Fibroblast of skin of right quadriceps (primary cell): Measurements from ENCODE around the gene KANK2.
A peak's percentile ranks its signal among the peaks of the same experiment; 100 is the strongest.
"Not testable (repeated sequence)": the region's sequence is repeated elsewhere in the genome, so short reads cannot be mapped to it uniquely, and the experiment has no call there.

Source experiments
- DNase-seq: peaks from one replicate; pipeline ENCODE4 v3.0.0-alpha.2; 2013

KANK2 gene

DNA sequence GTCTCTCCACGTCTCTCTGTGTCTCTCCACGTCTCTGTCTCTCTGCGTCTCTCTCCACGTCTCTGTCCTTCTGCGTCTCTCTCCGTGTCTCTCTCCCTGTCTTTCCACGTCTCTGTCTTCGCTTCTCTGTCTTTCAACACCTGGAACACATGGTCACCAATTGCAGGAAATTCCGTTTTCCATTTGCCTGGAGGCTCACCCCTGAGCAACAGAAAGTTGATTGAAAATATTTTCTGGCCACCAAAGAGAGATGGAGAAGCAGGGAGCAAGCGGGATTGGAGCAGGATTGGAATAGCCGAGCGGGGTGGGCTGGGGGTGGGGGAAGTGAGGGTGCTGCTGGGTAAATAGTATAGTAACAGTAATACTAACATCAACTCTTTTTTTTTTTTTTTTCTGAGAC is 1.7 kb downstream of the KANK2 start:
- no peak for DNase-seq

GRCh38 chr19:11194656-11195558 is 2.4 kb downstream of the KANK2 start:
- DNase-seq, result no peak

DNA sequence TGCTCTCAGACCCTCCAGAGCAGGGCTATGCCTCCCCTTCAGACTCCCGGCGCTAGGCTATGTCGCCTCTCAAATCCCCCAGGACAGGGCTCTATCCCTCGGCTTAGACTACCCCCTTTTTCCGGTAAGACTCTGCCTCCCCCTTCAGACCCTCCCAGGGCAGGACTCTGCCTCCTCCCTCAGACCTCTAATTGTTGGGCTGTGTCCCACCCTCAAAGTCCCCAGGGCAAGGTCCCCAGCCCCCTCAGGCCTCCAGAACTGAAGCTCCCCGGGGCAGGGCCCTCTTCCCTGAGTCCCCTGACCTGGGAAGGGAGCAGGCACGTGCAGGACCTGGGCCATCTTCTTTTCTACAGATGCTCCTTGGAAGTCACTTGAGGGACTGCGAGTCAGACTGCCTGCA is 3.2 kb downstream of the KANK2 start:
- DNase-seq, result no peak

GRCh38 chr19:11192957-11193939 is 4.1 kb downstream of the KANK2 start:
- no peak for DNase-seq

GRCh38 chr19:11191934-11192333 is 5.4 kb downstream of the KANK2 start:
- DNase-seq, result no peak

GRCh38 chr19:11191273-11191755 is 6.0 kb downstream of the KANK2 start:
- DNase-seq, result peak; percentile 46

DNA sequence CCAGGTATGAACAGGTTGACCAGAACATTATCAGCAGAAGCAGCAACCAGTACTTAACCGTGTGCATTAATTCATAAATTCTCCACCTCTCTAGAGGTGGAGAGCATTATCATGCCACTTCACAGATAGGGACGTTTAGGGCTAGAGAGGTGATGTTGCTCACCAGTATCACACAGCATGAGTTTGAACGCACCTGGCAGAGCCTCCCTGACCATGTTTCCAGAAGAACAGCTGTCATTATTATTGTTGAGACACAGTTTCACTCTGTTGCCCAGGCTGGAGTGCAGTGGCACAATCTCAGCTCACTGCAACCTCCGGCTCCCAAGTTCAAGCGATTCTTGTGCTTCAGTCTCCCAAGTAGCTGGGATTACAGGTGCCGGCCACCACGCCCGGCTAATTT is 6.8 kb downstream of the KANK2 start:
- no peak for DNase-seq

GRCh38 chr19:11187441-11187840 is 9.9 kb downstream of the KANK2 start:
- no peak for DNase-seq

DNA sequence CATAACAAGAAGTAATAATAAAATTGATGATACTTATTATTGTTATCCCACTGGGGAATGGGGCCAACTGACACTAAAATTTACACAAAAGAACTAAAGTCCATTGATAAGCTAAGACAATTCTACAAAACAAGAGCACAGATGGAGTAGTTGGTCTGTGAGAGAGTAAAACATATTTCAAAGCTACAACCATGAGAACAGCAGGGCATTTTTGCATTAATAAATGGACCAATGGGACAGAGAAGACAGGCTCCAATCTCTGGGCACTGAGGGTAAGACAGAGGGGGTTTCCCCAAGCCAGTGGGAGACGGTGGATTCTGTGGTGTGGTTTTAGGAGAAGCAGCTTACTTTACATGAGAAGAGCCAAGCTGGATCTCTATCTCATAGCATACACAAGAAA is 14.4 kb downstream of the KANK2 start:
- no peak for DNase-seq

- no peak for DNase-seq
Measured at GRCh38 chr19:11181488-11181887, 15.9 kb downstream of the KANK2 start.

GRCh38 chr19:11180975-11181374 is 16.4 kb downstream of the KANK2 start:
- not testable (repeated sequence) for DNase-seq

DNA sequence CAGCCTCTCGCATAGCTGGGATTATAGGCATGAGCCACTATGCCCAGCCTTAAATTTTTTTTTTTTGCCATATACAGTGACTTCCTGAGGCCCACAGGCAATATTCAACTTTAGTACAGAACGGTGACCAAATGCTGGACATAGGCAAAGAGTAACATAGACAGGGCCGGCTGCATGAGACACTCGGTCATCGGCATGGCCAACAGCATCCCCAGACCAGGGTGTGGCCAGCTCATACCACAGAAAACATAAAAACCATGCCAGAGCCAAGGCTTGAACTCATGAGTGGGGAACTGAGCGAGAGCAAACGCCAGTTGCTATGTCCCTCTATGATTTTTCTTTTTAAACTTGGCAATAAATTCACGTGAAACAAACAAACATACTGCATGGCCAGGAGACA is 17.0 kb downstream of the KANK2 start:
- DNase-seq, result no peak

- no peak for DNase-seq
Measured at GRCh38 chr19:11179716-11180297, 17.5 kb downstream of the KANK2 start.

DNA sequence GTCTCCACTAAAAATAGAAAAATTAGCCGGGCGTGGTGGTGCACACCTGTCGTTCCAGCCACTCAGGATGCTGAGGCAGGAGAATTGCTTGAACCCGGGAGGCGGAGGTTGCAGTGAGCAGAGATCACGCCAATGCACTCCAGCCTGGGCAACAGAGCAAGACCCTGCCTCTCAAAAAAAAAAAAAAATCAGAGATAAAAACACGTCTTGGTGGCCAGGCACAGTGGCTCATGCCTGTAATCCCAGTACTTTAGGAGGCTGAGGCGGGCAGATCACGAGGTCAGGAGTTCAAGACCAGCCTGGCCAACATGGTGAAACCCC is 18.2 kb downstream of the KANK2 start:
- DNase-seq, result not testable (repeated sequence)

- no peak for DNase-seq
Measured at GRCh38 chr19:11177592-11177991, 19.8 kb downstream of the KANK2 start.

- DNase-seq, result no peak
Measured at GRCh38 chr19:11176466-11177193, 20.7 kb downstream of the KANK2 start.

DNA sequence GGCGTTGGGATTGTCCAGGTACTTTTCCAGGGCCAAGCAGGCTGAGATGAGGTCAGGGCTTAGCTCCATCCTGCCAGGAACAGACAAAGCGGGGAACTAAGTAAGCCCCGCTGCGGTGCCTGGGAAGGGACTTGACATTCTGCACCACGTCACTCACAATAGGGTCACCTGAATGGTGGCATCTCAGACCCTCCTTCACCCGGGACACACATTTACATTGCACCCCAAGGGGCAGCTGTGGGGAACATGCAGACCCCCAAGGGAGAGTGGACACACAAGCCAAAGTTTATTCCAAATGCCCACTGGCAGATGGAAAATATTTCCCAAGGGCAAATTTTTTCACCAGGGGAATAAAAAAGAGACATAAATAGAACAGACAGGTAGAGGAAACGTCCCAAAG is 21.4 kb downstream of the KANK2 start:
- DNase-seq, result no peak

- no peak for DNase-seq
Measured at GRCh38 chr19:11174336-11174735, 23.0 kb downstream of the KANK2 start.

DNA sequence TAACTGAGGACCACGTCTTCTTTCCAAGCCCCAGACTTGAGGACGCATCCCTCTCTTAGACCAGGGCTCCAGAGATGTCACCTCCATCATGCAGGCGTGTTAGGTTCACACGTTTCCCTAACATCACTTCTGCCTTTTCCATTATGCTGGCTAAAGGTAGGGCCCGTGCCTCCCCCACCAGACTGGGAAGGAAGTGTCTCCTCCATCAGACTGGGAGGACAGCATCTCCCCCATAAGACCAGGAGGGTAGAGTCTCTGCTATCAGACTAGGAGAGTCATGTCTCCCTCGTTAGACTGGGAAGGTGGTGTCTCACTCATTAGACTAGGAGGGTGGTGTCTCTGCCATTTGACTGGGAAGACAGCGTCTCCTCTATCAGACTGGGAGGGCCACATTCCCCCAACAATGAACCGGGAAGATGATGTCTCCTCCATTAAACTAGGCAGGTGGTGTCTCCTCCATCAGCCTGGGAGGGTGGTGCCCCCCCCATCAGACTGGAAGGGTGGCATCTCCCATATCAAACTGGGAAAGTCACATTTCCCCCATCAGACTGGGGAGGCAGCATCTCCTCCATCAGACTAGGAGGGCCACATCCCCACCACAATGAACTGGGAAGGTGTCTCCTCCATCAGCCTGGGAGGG is 23.7 kb downstream of the KANK2 start:
- DNase-seq, result no peak

GRCh38 chr19:11172576-11172975 is 24.8 kb downstream of the KANK2 start:
- DNase-seq, result no peak

DNA sequence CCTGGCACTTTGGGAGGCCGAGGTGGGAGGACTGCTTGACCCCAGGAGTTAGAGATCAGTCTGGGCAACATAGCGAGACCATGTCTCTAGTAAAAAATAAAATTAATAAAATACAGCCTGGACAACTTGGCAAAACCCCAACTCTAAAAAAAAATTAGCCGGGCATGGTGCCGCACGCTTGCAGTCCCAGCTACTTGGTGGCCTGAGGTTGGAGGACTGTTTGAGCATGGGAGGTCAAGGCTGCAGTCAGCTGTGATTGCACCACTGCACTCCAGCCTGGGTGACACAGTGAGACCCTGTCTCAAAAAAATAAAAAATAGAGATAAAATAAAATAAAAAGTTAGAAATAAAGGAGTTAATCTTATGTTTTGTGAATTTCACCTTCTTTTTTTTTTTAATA is 26.2 kb downstream of the KANK2 start:
- DNase-seq, result no peak
